Measurements from ENCODE around the gene TTC38.
"Not testable (repeated sequence)": the region's sequence is repeated elsewhere in the genome, so short reads cannot be mapped to it uniquely, and the experiment has no call there.

TTC38 gene

GRCh38 chr22:46263216-46263590 is 4.6 kb upstream of the TTC38 start, which contains the start of gene PKDREJ:
TSS of gene PKDREJ (minus strand) at chr22:46263343. CDS start at chr22:46263322, 21 bp downstream.
- WGBS: 43% methylated on average over 30 of the region's 30 CpGs
- H3K9me3 ChIP-seq (ENCODE audit: insufficient read depth, low read depth, low read length): peaks cover 15% of the 10 kb centered on the region
- H3K4me1 ChIP-seq (ENCODE audit: insufficient read depth, low read length): peaks cover 2% of the 10 kb centered on the region; the same call in 1 of the 2 replicates
- H3K27me3 ChIP-seq (ENCODE audit: insufficient read depth, low read length): peaks cover 77% of the 10 kb centered on the region
- H3K9ac ChIP-seq (ENCODE audit: low read depth, low read length): no peak within 1 kb of the TSS; the same call in 1 of the 2 replicates
- no peak within 1 kb of the TSS for H3K27ac ChIP-seq (ENCODE audit: low read depth, low read length)
- H3K4me3 ChIP-seq (ENCODE audit: low read length): peak within 1 kb of the TSS; percentile 35
- no peaks in the 10 kb centered on the region for H3K36me3 ChIP-seq (ENCODE audit: insufficient read depth, low read length)

DNA sequence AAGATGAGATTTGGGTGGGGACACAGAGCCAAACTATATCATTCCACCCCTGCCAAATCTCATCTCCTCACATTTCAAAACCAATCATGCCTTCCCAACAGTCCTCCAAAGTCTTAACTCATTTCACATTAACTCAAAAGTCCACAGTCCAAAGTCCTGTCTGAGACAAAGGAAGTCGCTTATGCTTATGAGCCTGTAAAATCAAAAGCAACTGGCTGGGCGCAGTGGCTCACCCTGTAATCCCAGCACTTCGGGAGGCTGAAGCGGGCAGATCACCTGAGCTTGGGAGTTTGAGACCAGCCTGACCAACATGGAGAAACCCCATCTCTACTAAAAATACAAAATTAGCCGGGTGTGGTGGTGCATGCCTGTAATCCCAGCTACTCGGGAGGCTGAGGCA is 3.3 kb upstream of the TTC38 start:
- H3K9me3 ChIP-seq (ENCODE audit: insufficient read depth, low read depth, low read length); H3K9ac ChIP-seq (ENCODE audit: low read depth, low read length); H3K27ac ChIP-seq (ENCODE audit: low read depth, low read length); H3K36me3 ChIP-seq (ENCODE audit: insufficient read depth, low read length); H3K4me1 ChIP-seq (ENCODE audit: insufficient read depth, low read length); H3K4me3 ChIP-seq (ENCODE audit: low read length): not testable (repeated sequence)
- WGBS: over 99% methylated on average over 6 of the region's 6 CpGs
- peaks cover 65% of the 10 kb centered on the region for H3K27me3 ChIP-seq (ENCODE audit: insufficient read depth, low read length)

DNA sequence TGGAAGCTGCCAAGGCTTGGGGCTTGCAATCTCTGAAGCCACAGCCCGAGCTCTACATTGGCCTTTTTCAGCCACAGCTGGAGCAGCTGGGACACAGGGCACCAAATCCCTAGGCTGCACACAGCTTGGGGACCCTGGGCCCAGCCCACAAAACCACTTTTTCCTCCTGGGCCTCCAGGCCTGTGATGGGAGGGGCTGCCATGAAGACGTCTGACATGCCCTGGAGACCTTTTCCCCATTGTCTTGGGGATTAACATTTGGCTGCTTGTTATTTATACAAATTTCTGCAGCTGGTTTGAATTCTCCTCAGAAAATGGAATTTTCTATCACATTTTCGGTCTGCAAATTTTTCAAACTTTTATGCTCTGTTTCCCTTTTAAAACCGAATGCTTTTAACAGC is 2.2 kb upstream of the TTC38 start:
- 85% methylated on average over 4 of the region's 4 CpGs for WGBS
- H3K9ac ChIP-seq (ENCODE audit: low read depth, low read length); H3K4me1 ChIP-seq (ENCODE audit: insufficient read depth, low read length); H3K36me3 ChIP-seq (ENCODE audit: insufficient read depth, low read length); H3K27ac ChIP-seq (ENCODE audit: low read depth, low read length); H3K9me3 ChIP-seq (ENCODE audit: insufficient read depth, low read depth, low read length); H3K4me3 ChIP-seq (ENCODE audit: low read length): not testable (repeated sequence)
- peaks cover 54% of the 10 kb centered on the region for H3K27me3 ChIP-seq (ENCODE audit: insufficient read depth, low read length)

DNA sequence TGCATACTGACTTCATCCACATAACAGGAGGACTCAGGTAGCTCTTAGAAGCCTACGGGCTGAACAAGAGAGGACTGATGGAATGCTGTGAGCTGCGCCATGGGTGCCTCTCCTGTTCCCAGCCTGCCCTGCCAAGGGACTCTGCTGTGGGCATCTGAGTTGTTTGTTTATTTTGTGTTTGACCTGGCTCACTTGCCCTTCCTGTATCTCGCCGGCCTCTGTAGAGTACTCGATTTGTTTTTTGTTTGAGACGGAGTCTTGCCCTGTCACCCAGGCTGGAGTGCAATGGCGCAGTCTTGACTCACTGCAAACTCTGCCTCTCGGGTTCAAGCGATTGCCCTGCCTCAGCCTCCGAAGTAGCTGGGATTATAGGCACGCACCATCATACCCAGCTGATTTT is 1.8 kb downstream of the TTC38 start:
- Histone ChIP-seq H3K36me3 (ENCODE audit: insufficient read depth, low read length) (peaks cover 21% of the 10 kb centered on the region), H3K4me3 (ENCODE audit: low read length) (no peak overlapping the region), H3K9ac (ENCODE audit: low read depth, low read length) (no peak overlapping the region), H3K27ac (ENCODE audit: low read depth, low read length) (no peak overlapping the region), H3K9me3 (ENCODE audit: insufficient read depth, low read depth, low read length) (peaks cover 10% of the 10 kb centered on the region), H3K4me1 (ENCODE audit: insufficient read depth, low read length) (peaks cover 2% of the 10 kb centered on the region; the same call in 1 of the 2 replicates), H3K27me3 (ENCODE audit: insufficient read depth, low read length) (peaks cover 15% of the 10 kb centered on the region)
- WGBS: 95% methylated on average over 11 of the region's 11 CpGs

GRCh38 chr22:46272196-46272595 is 4.4 kb downstream of the TTC38 start:
- peaks cover 42% of the 10 kb centered on the region for H3K36me3 ChIP-seq (ENCODE audit: insufficient read depth, low read length)
- no peaks in the 10 kb centered on the region for H3K9me3 ChIP-seq (ENCODE audit: insufficient read depth, low read depth, low read length)
- H3K9ac ChIP-seq (ENCODE audit: low read depth, low read length): no peak overlapping the region
- H3K4me1 ChIP-seq (ENCODE audit: insufficient read depth, low read length): peaks cover 1% of the 10 kb centered on the region; the same call in 1 of the 2 replicates
- 92% methylated on average over 7 of the region's 8 CpGs for WGBS
- H3K27me3 ChIP-seq (ENCODE audit: insufficient read depth, low read length): peaks cover 3% of the 10 kb centered on the region; the same call in 1 of the 2 replicates
- no peak overlapping the region for H3K4me3 ChIP-seq (ENCODE audit: low read length)
- no peak overlapping the region for H3K27ac ChIP-seq (ENCODE audit: low read depth, low read length)

GRCh38 chr22:46272762-46273431 is 5.1 kb downstream of the TTC38 start:
- WGBS: 94% methylated on average over 12 of the region's 12 CpGs
- no peaks in the 10 kb centered on the region for H3K4me1 ChIP-seq (ENCODE audit: insufficient read depth, low read length)
- no peaks in the 10 kb centered on the region for H3K9me3 ChIP-seq (ENCODE audit: insufficient read depth, low read depth, low read length)
- H3K9ac ChIP-seq (ENCODE audit: low read depth, low read length): no peak overlapping the region; the same call in 1 of the 2 replicates
- no peak overlapping the region for H3K27ac ChIP-seq (ENCODE audit: low read depth, low read length)
- no peaks in the 10 kb centered on the region for H3K27me3 ChIP-seq (ENCODE audit: insufficient read depth, low read length)
- no peak overlapping the region for H3K4me3 ChIP-seq (ENCODE audit: low read length)
- H3K36me3 ChIP-seq (ENCODE audit: insufficient read depth, low read length): peaks cover 42% of the 10 kb centered on the region

GRCh38 chr22:46273432-46274148 is 5.8 kb downstream of the TTC38 start:
- no peaks in the 10 kb centered on the region for H3K27me3 ChIP-seq (ENCODE audit: insufficient read depth, low read length)
- peaks cover 48% of the 10 kb centered on the region for H3K36me3 ChIP-seq (ENCODE audit: insufficient read depth, low read length)
- H3K27ac ChIP-seq (ENCODE audit: low read depth, low read length): no peak overlapping the region
- H3K4me1 ChIP-seq (ENCODE audit: insufficient read depth, low read length): no peaks in the 10 kb centered on the region
- H3K4me3 ChIP-seq (ENCODE audit: low read length): no peak overlapping the region
- WGBS: 94% methylated on average over 12 of the region's 12 CpGs
- H3K9ac ChIP-seq (ENCODE audit: low read depth, low read length): no peak overlapping the region
- H3K9me3 ChIP-seq (ENCODE audit: insufficient read depth, low read depth, low read length): no peaks in the 10 kb centered on the region

GRCh38 chr22:46274381-46274780 is 6.6 kb downstream of the TTC38 start:
- Histone ChIP-seq H3K9ac (ENCODE audit: low read depth, low read length) (no peak overlapping the region), H3K27me3 (ENCODE audit: insufficient read depth, low read length) (no peaks in the 10 kb centered on the region), H3K4me3 (ENCODE audit: low read length) (no peak overlapping the region), H3K27ac (ENCODE audit: low read depth, low read length) (no peak overlapping the region), H3K9me3 (ENCODE audit: insufficient read depth, low read depth, low read length) (no peaks in the 10 kb centered on the region), H3K36me3 (ENCODE audit: insufficient read depth, low read length) (peaks cover 55% of the 10 kb centered on the region), H3K4me1 (ENCODE audit: insufficient read depth, low read length) (no peaks in the 10 kb centered on the region)
- 92% methylated on average over 8 of the region's 8 CpGs for WGBS

DNA sequence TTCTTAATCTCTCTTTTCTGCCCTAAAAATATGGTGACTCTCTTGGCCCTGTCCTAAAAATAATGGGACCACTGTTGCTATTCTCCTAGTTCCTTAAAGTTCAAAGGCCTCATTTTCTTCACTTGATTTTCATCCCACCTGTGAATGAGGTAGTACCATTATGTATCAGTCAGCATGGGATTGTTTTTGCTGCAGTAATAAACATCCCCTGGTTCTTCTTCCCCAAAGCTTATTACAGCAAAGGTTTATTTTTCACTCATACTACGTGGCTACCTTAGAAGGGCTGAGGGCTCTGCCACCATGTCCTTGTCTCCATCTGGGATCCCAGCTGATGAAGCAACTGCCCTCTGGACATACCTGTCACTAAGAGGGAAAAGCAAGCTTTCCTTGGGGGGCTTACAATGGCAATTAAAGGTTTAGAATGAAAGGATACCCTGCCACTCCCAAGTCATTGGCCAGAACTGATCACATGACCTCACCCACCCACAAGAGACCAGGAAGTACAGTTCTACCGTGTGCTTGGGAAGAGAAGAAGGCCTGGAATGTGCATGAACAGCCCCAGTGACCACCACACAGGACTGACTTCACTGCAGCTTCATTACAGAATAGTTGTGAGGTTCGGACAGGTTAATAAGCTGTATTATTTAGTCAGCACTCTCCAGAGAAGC is 7.8 kb downstream of the TTC38 start:
- Histone ChIP-seq H3K27me3 (ENCODE audit: insufficient read depth, low read length) (no peaks in the 10 kb centered on the region), H3K27ac (ENCODE audit: low read depth, low read length) (no peak overlapping the region), H3K9me3 (ENCODE audit: insufficient read depth, low read depth, low read length) (no peaks in the 10 kb centered on the region), H3K36me3 (ENCODE audit: insufficient read depth, low read length) (peaks cover 59% of the 10 kb centered on the region), H3K4me1 (ENCODE audit: insufficient read depth, low read length) (no peaks in the 10 kb centered on the region), H3K4me3 (ENCODE audit: low read length) (no peak overlapping the region), H3K9ac (ENCODE audit: low read depth, low read length) (no peak overlapping the region)
- WGBS: 89% methylated on average over 3 of the region's 3 CpGs

DNA sequence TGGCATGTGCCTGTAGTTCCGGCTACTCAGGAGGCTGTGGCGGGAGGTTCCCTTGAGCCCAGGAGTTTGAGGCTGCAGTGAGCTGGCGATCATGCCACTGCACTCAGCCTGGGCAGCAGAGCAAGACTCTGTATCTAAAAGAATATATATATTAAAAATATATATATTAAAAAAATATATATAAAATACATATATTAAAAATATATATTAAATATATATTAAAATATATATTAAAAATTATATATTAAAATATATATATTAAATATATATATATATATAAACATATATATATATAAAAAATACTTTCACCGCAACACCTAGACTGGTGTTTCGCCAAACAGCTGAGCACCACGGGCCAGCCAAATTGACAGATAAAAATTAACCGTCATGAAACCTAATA is 8.8 kb downstream of the TTC38 start:
- H3K9me3 ChIP-seq (ENCODE audit: insufficient read depth, low read depth, low read length): no peaks in the 10 kb centered on the region
- whole genome bisulfite sequencing: 94% methylated on average over 5 of the region's 7 CpGs
- no peaks in the 10 kb centered on the region for H3K27me3 ChIP-seq (ENCODE audit: insufficient read depth, low read length)
- H3K4me3 ChIP-seq (ENCODE audit: low read length): no peak overlapping the region
- no peaks in the 10 kb centered on the region for H3K4me1 ChIP-seq (ENCODE audit: insufficient read depth, low read length)
- H3K27ac ChIP-seq (ENCODE audit: low read depth, low read length): no peak overlapping the region
- peaks cover 61% of the 10 kb centered on the region for H3K36me3 ChIP-seq (ENCODE audit: insufficient read depth, low read length)
- no peak overlapping the region for H3K9ac ChIP-seq (ENCODE audit: low read depth, low read length)

Data from HUES64 (cell line).